ENCODE data around the gene WDFY4.

Gene WDFY4

DNA sequence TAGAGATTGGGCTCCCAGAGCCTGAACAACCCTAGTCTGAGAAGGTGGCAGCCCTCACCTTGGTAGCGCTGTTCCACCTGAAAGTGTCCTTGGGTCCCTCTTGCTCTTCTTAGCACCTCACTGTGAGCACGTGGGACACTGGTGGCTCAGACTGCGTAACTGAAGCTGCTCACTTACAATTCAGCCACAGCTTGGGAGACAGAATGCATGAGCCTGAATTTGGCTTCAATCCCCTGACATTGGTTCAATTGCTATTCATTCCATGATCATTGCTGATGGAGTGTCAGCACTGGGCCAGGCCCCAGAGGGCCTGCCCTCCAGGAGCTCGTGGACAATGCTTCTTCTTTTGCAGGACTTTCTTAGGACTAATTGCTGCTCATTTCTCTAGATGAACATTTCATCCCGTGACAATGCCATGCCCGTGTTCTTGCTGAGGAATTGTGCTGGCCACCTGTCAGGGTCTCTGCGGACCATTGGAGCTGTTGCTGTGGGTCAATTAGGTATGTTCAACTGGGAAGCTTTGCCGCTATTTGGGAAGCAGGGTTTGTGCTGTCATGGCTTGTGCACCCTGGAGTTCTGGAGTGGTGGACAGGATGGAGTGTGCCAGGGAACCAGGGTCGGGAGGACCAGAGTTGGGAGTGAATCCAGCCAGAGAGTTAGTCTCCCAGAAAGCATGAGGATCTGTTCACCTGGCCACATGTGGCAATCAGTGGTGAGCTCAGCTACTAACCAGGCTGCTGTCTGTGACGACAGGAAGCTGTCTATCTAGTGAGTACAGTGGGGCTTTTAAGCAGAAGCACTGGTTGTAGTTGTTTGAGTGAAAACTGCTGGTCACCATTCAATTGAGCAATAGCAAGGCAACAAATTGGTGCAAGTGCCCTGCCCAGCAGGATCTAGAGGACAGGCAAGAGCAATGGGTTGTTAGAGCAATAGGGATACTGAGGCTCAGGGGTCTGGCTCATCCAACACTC, 105.1 kb downstream of the WDFY4 start:
- Histone ChIP-seq H3K4me3 (ENCODE audit: low read length, poor library complexity, severe bottlenecking) (no peak overlapping the region), H3K36me3 (ENCODE audit: insufficient read depth, low read length) (no peaks in the 10 kb centered on the region), H3K4me1 (ENCODE audit: insufficient read depth, low read length, poor library complexity, severe bottlenecking) (no peaks in the 10 kb centered on the region), H3K27me3 (ENCODE audit: insufficient read depth, low read length, poor library complexity, severe bottlenecking) (peaks cover 56% of the 10 kb centered on the region), H3K79me2 (ENCODE audit: insufficient read depth, low read length) (no peaks in the 10 kb centered on the region), H2AFZ (ENCODE audit: low read length) (no peak overlapping the region), H3K4me2 (ENCODE audit: low read depth, low read length, poor library complexity, severe bottlenecking) (no peak overlapping the region), H3K9me3 (ENCODE audit: insufficient read depth, low read depth, low read length) (no peaks in the 10 kb centered on the region), H4K20me1 (ENCODE audit: insufficient read depth, low read length, poor library complexity, severe bottlenecking) (no peaks in the 10 kb centered on the region), H3F3A (ENCODE audit: low read depth) (no peaks in the 10 kb centered on the region), H3K9ac (ENCODE audit: low read depth, low read length, poor library complexity, severe bottlenecking) (no peak overlapping the region), H3K9me2 (replicated peaks; ENCODE audit: low read depth, low read length) (no peaks in the 10 kb centered on the region)
- TF ChIP-seq, protein P1, sequence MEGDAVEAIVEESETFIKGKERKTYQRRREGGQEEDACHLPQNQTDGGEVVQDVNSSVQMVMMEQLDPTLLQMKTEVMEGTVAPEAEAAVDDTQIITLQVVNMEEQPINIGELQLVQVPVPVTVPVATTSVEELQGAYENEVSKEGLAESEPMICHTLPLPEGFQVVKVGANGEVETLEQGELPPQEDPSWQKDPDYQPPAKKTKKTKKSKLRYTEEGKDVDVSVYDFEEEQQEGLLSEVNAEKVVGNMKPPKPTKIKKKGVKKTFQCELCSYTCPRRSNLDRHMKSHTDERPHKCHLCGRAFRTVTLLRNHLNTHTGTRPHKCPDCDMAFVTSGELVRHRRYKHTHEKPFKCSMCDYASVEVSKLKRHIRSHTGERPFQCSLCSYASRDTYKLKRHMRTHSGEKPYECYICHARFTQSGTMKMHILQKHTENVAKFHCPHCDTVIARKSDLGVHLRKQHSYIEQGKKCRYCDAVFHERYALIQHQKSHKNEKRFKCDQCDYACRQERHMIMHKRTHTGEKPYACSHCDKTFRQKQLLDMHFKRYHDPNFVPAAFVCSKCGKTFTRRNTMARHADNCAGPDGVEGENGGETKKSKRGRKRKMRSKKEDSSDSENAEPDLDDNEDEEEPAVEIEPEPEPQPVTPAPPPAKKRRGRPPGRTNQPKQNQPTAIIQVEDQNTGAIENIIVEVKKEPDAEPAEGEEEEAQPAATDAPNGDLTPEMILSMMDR (conservative IDR thresholded peaks at IDR 0.05; ENCODE audit: low read length): no peak
- no peak for TF ChIP-seq EZH2phosphoT487 (IDR thresholded peaks at IDR 0.05; ENCODE audit: borderline replicate concordance)

DNA sequence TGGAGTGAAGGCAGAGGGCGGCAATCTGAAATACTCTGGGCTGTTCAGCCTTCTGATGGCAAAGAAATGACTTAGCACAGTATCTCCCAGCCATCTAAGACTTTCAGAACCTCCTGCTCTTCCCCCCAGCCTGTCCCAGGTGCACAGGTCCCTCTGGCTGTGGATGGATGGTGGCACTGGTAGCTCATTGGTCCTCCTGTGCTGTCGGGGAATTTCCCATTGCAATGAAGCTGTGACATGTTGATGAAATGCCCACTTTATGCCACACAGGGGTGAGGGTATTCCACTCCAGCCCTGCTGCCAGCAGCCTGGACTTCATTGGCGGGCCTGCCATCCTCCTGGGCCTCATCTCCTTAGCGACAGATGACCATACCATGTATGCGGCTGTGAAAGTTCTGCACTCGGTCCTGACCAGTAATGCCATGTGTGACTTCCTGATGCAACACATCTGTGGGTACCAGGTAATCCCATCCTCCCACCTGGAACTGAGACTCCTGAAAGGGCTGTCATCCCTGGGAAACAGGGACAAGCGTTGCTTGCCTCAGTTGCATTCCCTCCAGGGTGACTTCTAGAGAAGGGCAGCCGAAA, 105.9 kb downstream of the WDFY4 start:
- H3K4me2 ChIP-seq (ENCODE audit: low read depth, low read length, poor library complexity, severe bottlenecking): no peak overlapping the region
- no peaks in the 10 kb centered on the region for H3F3A ChIP-seq (ENCODE audit: low read depth)
- no peak overlapping the region for H3K9ac ChIP-seq (ENCODE audit: low read depth, low read length, poor library complexity, severe bottlenecking)
- no peaks in the 10 kb centered on the region for H3K9me3 ChIP-seq (ENCODE audit: insufficient read depth, low read depth, low read length)
- H3K27me3 ChIP-seq (ENCODE audit: insufficient read depth, low read length, poor library complexity, severe bottlenecking): peaks cover 62% of the 10 kb centered on the region
- no peaks in the 10 kb centered on the region for H3K4me1 ChIP-seq (ENCODE audit: insufficient read depth, low read length, poor library complexity, severe bottlenecking)
- TF ChIP-seq, protein P1 (conservative IDR thresholded peaks at IDR 0.05; ENCODE audit: low read length): no peak
- no peak for TF ChIP-seq EZH2phosphoT487 (IDR thresholded peaks at IDR 0.05; ENCODE audit: borderline replicate concordance)
- H3K4me3 ChIP-seq (ENCODE audit: low read length, poor library complexity, severe bottlenecking): no peak overlapping the region
- H3K79me2 ChIP-seq (ENCODE audit: insufficient read depth, low read length): no peaks in the 10 kb centered on the region
- no peaks in the 10 kb centered on the region for H3K9me2 ChIP-seq (replicated peaks; ENCODE audit: low read depth, low read length)
- no peaks in the 10 kb centered on the region for H3K36me3 ChIP-seq (ENCODE audit: insufficient read depth, low read length)
- no peak overlapping the region for H2AFZ ChIP-seq (ENCODE audit: low read length)
- no peaks in the 10 kb centered on the region for H4K20me1 ChIP-seq (ENCODE audit: insufficient read depth, low read length, poor library complexity, severe bottlenecking)

DNA sequence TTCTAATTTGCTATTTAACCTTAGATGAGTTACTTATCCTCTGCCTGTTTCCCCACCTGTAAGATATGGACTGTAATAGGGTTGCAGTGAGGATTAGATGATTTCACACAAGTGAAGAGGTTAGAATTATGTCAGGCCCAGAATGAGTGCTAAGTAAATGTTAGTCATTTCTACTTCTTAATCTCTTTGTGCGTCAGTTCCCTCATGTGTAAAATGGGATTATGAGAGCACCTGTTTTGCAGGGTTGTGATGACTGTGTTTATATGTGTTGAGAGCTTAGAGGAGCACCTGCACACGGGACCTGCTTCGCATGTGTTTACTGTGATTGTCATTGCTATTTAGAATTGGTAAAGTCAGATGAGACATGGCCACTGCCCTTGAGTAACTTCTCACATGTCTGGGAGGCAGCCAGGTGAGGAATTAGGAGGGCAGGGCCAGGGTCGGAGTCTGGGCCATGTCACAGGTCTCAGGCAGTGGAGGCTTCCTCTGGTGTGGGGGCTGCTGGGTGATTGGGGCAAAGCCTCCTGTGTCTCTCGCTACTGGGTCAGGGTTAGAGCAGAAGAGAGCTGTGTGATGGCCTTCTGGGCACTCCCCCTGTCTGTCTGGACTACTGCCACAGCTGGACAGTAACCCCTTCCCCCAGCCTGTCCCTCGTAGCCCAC, 106.7 kb downstream of the WDFY4 start:
- Histone ChIP-seq H3K36me3 (ENCODE audit: insufficient read depth, low read length) (no peaks in the 10 kb centered on the region), H3F3A (ENCODE audit: low read depth) (no peaks in the 10 kb centered on the region), H3K9ac (ENCODE audit: low read depth, low read length, poor library complexity, severe bottlenecking) (no peak overlapping the region), H3K4me3 (ENCODE audit: low read length, poor library complexity, severe bottlenecking) (no peak overlapping the region), H4K20me1 (ENCODE audit: insufficient read depth, low read length, poor library complexity, severe bottlenecking) (no peaks in the 10 kb centered on the region), H3K4me2 (ENCODE audit: low read depth, low read length, poor library complexity, severe bottlenecking) (no peak overlapping the region), H3K4me1 (ENCODE audit: insufficient read depth, low read length, poor library complexity, severe bottlenecking) (no peaks in the 10 kb centered on the region), H3K27me3 (ENCODE audit: insufficient read depth, low read length, poor library complexity, severe bottlenecking) (peaks cover 71% of the 10 kb centered on the region), H3K9me2 (replicated peaks; ENCODE audit: low read depth, low read length) (no peaks in the 10 kb centered on the region), H3K9me3 (ENCODE audit: insufficient read depth, low read depth, low read length) (no peaks in the 10 kb centered on the region), H2AFZ (ENCODE audit: low read length) (no peak overlapping the region), H3K79me2 (ENCODE audit: insufficient read depth, low read length) (no peaks in the 10 kb centered on the region)
- no peak for TF ChIP-seq EZH2phosphoT487 (IDR thresholded peaks at IDR 0.05; ENCODE audit: borderline replicate concordance)
- TF ChIP-seq, protein P1 (conservative IDR thresholded peaks at IDR 0.05; ENCODE audit: low read length): no peak
